ENCODE measurements around the gene KCNK17.
"Not testable (repeated sequence)": the region's sequence is repeated elsewhere in the genome, so short reads cannot be mapped to it uniquely, and the experiment has no call there.

KCNK17 gene

GRCh38 chr6:39296745-39297640 lies 17.2 kb downstream of the KCNK17 start:
- no peak for DNase-seq (ENCODE audit: low read depth)
- TF ChIP-seq CTCF (IDR thresholded peaks at IDR 0.05; ENCODE audit: control insufficient read depth, extremely low read depth, insufficient read depth): no peak
- H3K4me3 ChIP-seq (ENCODE audit: low read depth, low read length): no peak overlapping the region

DNA sequence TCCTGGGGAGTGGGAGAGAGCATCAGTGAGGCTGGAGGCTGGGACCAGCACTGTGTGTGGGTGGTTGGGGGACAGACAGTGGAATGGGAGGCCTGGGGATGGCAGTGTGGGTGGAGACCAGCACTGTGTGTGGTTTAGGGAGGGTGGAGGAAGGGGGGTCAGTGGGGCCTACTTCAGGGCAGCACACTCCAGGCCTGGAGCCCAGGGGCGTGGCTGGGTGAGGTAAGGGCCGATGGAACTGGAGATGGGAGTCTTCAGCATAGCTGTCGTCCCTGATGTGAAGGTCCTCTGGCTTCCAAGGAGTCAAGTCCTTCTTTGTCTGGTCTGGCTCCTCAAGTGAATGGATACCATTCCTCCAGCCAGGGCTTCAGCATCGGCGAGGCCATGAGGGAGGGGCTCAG lies 18.6 kb downstream of the KCNK17 start:
- no peak overlapping the region for H3K4me3 ChIP-seq (ENCODE audit: low read depth, low read length)
- no peak for DNase-seq (ENCODE audit: low read depth)
- no peak for TF ChIP-seq CTCF (IDR thresholded peaks at IDR 0.05; ENCODE audit: control insufficient read depth, extremely low read depth, insufficient read depth)

DNA sequence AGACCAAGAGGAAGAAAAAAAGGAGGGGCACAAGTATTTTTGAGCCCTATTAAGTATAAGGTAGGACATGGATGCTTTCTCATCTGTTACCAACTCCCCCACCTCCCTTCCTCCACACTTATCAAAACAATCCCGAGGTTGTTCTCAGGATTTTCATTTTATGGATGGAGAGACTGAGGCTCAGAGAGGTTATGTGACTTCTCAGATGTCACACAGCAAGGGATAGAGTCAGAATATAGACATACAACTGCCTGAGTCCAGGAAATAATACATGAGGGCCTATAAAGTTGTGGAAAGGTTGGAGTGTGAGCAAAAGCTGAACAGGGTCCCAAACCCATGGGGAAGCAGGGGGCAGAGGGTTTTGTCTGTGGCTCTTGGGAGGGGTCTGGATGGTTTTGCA lies 19.3 kb downstream of the KCNK17 start:
- TF ChIP-seq CTCF (IDR thresholded peaks at IDR 0.05; ENCODE audit: control insufficient read depth, extremely low read depth, insufficient read depth): no peak
- DNase-seq (ENCODE audit: low read depth): no peak
- no peak overlapping the region for H3K4me3 ChIP-seq (ENCODE audit: low read depth, low read length)

- no peak for DNase-seq (ENCODE audit: low read depth)
- no peak for TF ChIP-seq CTCF (IDR thresholded peaks at IDR 0.05; ENCODE audit: control insufficient read depth, extremely low read depth, insufficient read depth)
- H3K4me3 ChIP-seq (ENCODE audit: low read depth, low read length): no peak overlapping the region
These were observed 20.1 kb downstream of the KCNK17 start for GRCh38 chr6:39294133-39294532.

DNA sequence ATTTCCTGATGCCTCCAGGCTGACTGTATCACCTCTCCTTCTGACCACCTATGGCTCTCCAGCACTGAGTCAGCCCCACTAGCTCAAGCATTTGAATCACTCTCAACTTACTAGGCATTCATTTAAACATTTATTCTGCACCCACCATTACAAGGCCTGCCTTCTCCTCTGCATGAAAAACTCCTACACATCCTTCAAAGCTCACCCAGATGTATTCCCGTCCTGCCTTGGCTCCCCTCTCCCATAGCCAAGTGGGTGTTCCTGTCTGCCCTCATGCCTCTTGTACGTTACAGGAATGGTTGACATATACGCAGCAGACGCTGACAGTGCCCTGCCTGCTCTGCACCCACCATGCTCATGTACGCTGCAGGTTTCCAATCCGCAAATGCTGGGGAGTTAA lies 21.6 kb downstream of the KCNK17 start:
- no peak overlapping the region for H3K4me3 ChIP-seq (ENCODE audit: low read depth, low read length)
- DNase-seq (ENCODE audit: low read depth): no peak
- no peak for TF ChIP-seq CTCF (IDR thresholded peaks at IDR 0.05; ENCODE audit: control insufficient read depth, extremely low read depth, insufficient read depth)

DNA sequence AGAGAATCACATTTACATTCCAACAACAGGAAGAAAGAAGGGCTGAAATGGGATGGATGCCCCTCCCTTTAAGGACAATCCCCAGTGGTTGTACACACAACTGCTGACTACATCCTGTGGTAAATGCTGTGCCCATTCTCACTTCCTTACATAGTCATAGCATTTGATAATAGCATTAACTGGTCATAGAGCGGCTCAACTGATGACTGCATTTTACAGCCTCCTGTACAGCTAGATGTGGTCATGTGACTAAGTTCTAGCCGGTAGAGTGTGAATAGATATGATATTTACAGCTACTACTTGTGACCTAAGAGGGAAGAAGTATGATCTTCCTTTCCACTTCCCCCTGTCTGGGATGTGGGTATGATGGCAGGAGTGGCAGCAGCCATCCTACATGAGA lies 24.7 kb downstream of the KCNK17 start:
- no peak overlapping the region for H3K4me3 ChIP-seq (ENCODE audit: low read depth, low read length)
- TF ChIP-seq CTCF (IDR thresholded peaks at IDR 0.05; ENCODE audit: control insufficient read depth, extremely low read depth, insufficient read depth): no peak
- DNase-seq (ENCODE audit: low read depth): no peak

DNA sequence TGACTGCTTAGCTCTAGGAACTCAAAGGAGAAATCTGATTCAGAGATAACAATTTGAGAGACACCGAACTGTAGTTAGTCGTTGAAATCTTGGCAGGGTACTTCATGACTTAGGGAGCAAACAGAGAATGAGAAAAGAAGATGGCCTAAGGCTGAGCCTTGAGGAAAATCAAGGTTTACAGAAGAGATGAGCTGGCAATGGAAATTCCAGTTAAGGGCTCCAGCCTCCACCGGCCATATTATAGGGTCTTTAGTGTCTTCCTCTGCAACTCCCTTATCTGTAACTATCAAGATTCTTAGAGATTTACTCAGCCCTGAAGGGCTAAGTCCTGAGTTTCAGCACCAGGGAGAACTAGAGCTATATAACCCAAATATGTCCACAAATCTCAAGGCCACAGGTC lies 26.6 kb downstream of the KCNK17 start:
- DNase-seq (ENCODE audit: low read depth): no peak
- no peak overlapping the region for H3K4me3 ChIP-seq (ENCODE audit: low read depth, low read length)
- TF ChIP-seq CTCF (IDR thresholded peaks at IDR 0.05; ENCODE audit: control insufficient read depth, extremely low read depth, insufficient read depth): no peak

DNA sequence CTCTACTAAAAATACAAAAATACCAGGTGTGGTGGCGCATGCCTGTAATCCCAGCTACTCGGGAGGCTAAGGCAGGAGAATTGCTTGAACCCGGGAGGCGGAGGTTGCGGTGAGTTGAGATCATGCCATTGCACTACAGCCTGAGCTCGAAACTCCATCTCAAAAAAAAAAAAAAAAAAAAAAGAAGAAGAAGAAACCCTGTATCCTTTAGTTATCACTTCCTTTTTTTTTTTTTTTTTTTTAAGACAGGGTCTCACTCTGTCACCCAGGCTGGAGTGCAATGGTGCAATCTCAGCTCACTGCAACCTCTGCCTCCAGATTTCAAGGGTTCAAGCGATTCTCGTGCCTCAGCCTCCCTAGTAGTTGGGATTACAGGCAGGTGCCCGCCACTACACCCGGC lies 27.6 kb downstream of the KCNK17 start:
- DNase-seq (ENCODE audit: low read depth); H3K4me3 ChIP-seq (ENCODE audit: low read depth, low read length): not testable (repeated sequence)
